Activated naive CD8-positive, alpha-beta T cell (primary cell): ENCODE measurements around the gene IGDCC3.

ENCODE experiments used
- H3K27ac Mint-ChIP-seq: one replicate; pipeline ENCODE4 v1.8.0; 2021; ENCODE audit warnings: mixed read lengths
- H3K27me3 Mint-ChIP-seq: one replicate; pipeline ENCODE4 v1.8.0; 2021; ENCODE audit warnings: mixed read lengths
- H3K36me3 Mint-ChIP-seq: one replicate; pipeline ENCODE4 v1.8.0; 2021; ENCODE audit warnings: mixed read lengths
- H3K4me1 Mint-ChIP-seq: one replicate; pipeline ENCODE4 v1.8.0; 2021; ENCODE audit warnings: low read depth, mixed read lengths
- H3K4me3 Mint-ChIP-seq: one replicate; pipeline ENCODE4 v1.8.0; 2021; ENCODE audit warnings: mild to moderate bottlenecking, mixed read lengths
- H3K9me3 Mint-ChIP-seq: one replicate; pipeline ENCODE4 v1.8.0; 2021; ENCODE audit warnings: low read depth, mixed read lengths

Gene IGDCC3

GRCh38 chr15:65373163-65373651 lies 4.6 kb downstream of the IGDCC3 start:
- Mint-ChIP-seq H3K27me3 (peaks cover 31% of the 10 kb centered on the region), H3K4me1 (peaks cover 14% of the 10 kb centered on the region), H3K36me3 (no peaks in the 10 kb centered on the region), H3K9me3 (no peaks in the 10 kb centered on the region), H3K4me3 (no peak overlapping the region), H3K27ac (no peak overlapping the region)

- Mint-ChIP-seq H3K4me3 (no peak overlapping the region), H3K27ac (no peak overlapping the region), H3K9me3 (no peaks in the 10 kb centered on the region), H3K27me3 (peaks cover 31% of the 10 kb centered on the region), H3K4me1 (peaks cover 14% of the 10 kb centered on the region), H3K36me3 (no peaks in the 10 kb centered on the region)
These were observed 5.1 kb downstream of the IGDCC3 start for GRCh38 chr15:65372787-65373067.

GRCh38 chr15:65371976-65372786 lies 5.6 kb downstream of the IGDCC3 start:
- no peak overlapping the region for H3K4me3 Mint-ChIP-seq
- H3K4me1 Mint-ChIP-seq: peaks cover 13% of the 10 kb centered on the region
- no peak overlapping the region for H3K27ac Mint-ChIP-seq
- no peaks in the 10 kb centered on the region for H3K36me3 Mint-ChIP-seq
- H3K9me3 Mint-ChIP-seq: no peaks in the 10 kb centered on the region
- H3K27me3 Mint-ChIP-seq: peaks cover 31% of the 10 kb centered on the region

- Mint-ChIP-seq H3K27me3 (peaks cover 21% of the 10 kb centered on the region), H3K4me1 (peaks cover 2% of the 10 kb centered on the region), H3K36me3 (no peaks in the 10 kb centered on the region), H3K9me3 (no peaks in the 10 kb centered on the region), H3K27ac (no peak overlapping the region), H3K4me3 (no peak overlapping the region)
These were observed 6.9 kb downstream of the IGDCC3 start for GRCh38 chr15:65370885-65371284.

GRCh38 chr15:65369651-65370050 lies 8.2 kb downstream of the IGDCC3 start:
- Mint-ChIP-seq H3K27me3 (peaks cover 9% of the 10 kb centered on the region), H3K4me1 (no peaks in the 10 kb centered on the region), H3K36me3 (no peaks in the 10 kb centered on the region), H3K4me3 (no peak overlapping the region), H3K27ac (no peak overlapping the region), H3K9me3 (no peaks in the 10 kb centered on the region)

GRCh38 chr15:65369212-65369547 lies 8.6 kb downstream of the IGDCC3 start:
- Mint-ChIP-seq H3K9me3 (no peaks in the 10 kb centered on the region), H3K4me1 (no peaks in the 10 kb centered on the region)

GRCh38 chr15:65368302-65369211 lies 9.2 kb downstream of the IGDCC3 start:
- Mint-ChIP-seq H3K36me3 (no peaks in the 10 kb centered on the region), H3K9me3 (no peaks in the 10 kb centered on the region), H3K27me3 (peaks cover 4% of the 10 kb centered on the region), H3K4me1 (no peaks in the 10 kb centered on the region), H3K27ac (no peak overlapping the region), H3K4me3 (no peak overlapping the region)

More at GRCh38 chr15:65369212-65369547, 8.6 kb downstream of the IGDCC3 start:
- no peak overlapping the region for H3K4me3 Mint-ChIP-seq
- no peaks in the 10 kb centered on the region for H3K36me3 Mint-ChIP-seq
- H3K27me3 Mint-ChIP-seq: peaks cover 5% of the 10 kb centered on the region
- H3K27ac Mint-ChIP-seq: no peak overlapping the region

GRCh38 chr15:65366122-65366892 lies 11.5 kb downstream of the IGDCC3 start:
- no peaks in the 10 kb centered on the region for H3K4me1 Mint-ChIP-seq

GRCh38 chr15:65365229-65365628 lies 12.6 kb downstream of the IGDCC3 start:
- H3K4me3 Mint-ChIP-seq: no peak overlapping the region
- no peaks in the 10 kb centered on the region for H3K4me1 Mint-ChIP-seq
- H3K9me3 Mint-ChIP-seq: no peaks in the 10 kb centered on the region
- no peak overlapping the region for H3K27ac Mint-ChIP-seq
- no peaks in the 10 kb centered on the region for H3K36me3 Mint-ChIP-seq
- peaks cover 3% of the 10 kb centered on the region for H3K27me3 Mint-ChIP-seq

More at GRCh38 chr15:65366122-65366892, 11.5 kb downstream of the IGDCC3 start:
- H3K36me3 Mint-ChIP-seq: no peaks in the 10 kb centered on the region
- peaks cover 3% of the 10 kb centered on the region for H3K27me3 Mint-ChIP-seq
- H3K27ac Mint-ChIP-seq: no peak overlapping the region
- no peak overlapping the region for H3K4me3 Mint-ChIP-seq
- no peaks in the 10 kb centered on the region for H3K9me3 Mint-ChIP-seq

GRCh38 chr15:65363766-65364165 lies 14.0 kb downstream of the IGDCC3 start:
- no peaks in the 10 kb centered on the region for H3K9me3 Mint-ChIP-seq
- peaks cover 3% of the 10 kb centered on the region for H3K27me3 Mint-ChIP-seq
- no peak overlapping the region for H3K27ac Mint-ChIP-seq
- H3K4me3 Mint-ChIP-seq: no peak overlapping the region
- no peaks in the 10 kb centered on the region for H3K4me1 Mint-ChIP-seq
- H3K36me3 Mint-ChIP-seq: no peaks in the 10 kb centered on the region

GRCh38 chr15:65363306-65363705 lies 14.5 kb downstream of the IGDCC3 start:
- Mint-ChIP-seq H3K4me1 (no peaks in the 10 kb centered on the region), H3K27me3 (peaks cover 3% of the 10 kb centered on the region), H3K27ac (no peak overlapping the region), H3K36me3 (no peaks in the 10 kb centered on the region), H3K9me3 (no peaks in the 10 kb centered on the region), H3K4me3 (no peak overlapping the region)

- Mint-ChIP-seq H3K4me3 (no peak overlapping the region), H3K4me1 (no peaks in the 10 kb centered on the region), H3K36me3 (no peaks in the 10 kb centered on the region), H3K9me3 (no peaks in the 10 kb centered on the region), H3K27me3 (peaks cover 7% of the 10 kb centered on the region), H3K27ac (no peak overlapping the region)
These were observed 15.3 kb downstream of the IGDCC3 start for GRCh38 chr15:65362491-65362890.

- Mint-ChIP-seq H3K4me1 (no peaks in the 10 kb centered on the region), H3K36me3 (no peaks in the 10 kb centered on the region), H3K9me3 (no peaks in the 10 kb centered on the region), H3K4me3 (no peak overlapping the region), H3K27ac (no peak overlapping the region), H3K27me3 (peaks cover 13% of the 10 kb centered on the region)
These were observed 15.9 kb downstream of the IGDCC3 start for GRCh38 chr15:65361708-65362459.

GRCh38 chr15:65360506-65360905 lies 17.3 kb downstream of the IGDCC3 start:
- no peak overlapping the region for H3K27ac Mint-ChIP-seq
- H3K9me3 Mint-ChIP-seq: no peaks in the 10 kb centered on the region
- H3K27me3 Mint-ChIP-seq: peaks cover 18% of the 10 kb centered on the region
- no peaks in the 10 kb centered on the region for H3K36me3 Mint-ChIP-seq
- no peak overlapping the region for H3K4me3 Mint-ChIP-seq
- H3K4me1 Mint-ChIP-seq: peaks cover 5% of the 10 kb centered on the region
